OCI-M2 (cell line): ENCODE measurements around the gene CSF3.

Source experiments
- DNase-seq: peaks from one replicate; lab custom pipeline; 2025; ENCODE audit not compliant: unreplicated experiment; lab: John Stamatoyannopoulos, UW

The CSF3 gene

GRCh38 chr17:40060887-40061608 is 45.8 kb downstream of the CSF3 start:
- DNase-seq = no peak

GRCh38 chr17:40061609-40062038 is 46.4 kb downstream of the CSF3 start:
- no peak for DNase-seq

- DNase-seq = no peak
Measured at GRCh38 chr17:40062329-40063186, 47.3 kb downstream of the CSF3 start, which contains the start of gene THRA. TSS of gene THRA (plus strand) at chr17:40062965. CDS start at chr17:40074489, 11,524 bp downstream.

GRCh38 chr17:40063187-40063771 is 48.0 kb downstream of the CSF3 start:
- no peak for DNase-seq

GRCh38 chr17:40063901-40064531 is 48.8 kb downstream of the CSF3 start:
- no peak for DNase-seq

- no peak for DNase-seq
Measured at GRCh38 chr17:40064971-40065768, 49.9 kb downstream of the CSF3 start.

GRCh38 chr17:40065769-40066510 is 50.7 kb downstream of the CSF3 start:
- no peak for DNase-seq
